HG02973 (cell line): Measurements from ENCODE around the gene CLDN34.
A peak's percentile ranks its signal among the peaks of the same experiment; 100 is the strongest.

Source experiments
- ATAC-seq: cut with Tn5 transposase; IDR thresholded peaks from one replicate; pipeline ENCODE4 v1.9.1; 2021; ENCODE audit warnings: moderate library complexity; ENCODE audit not compliant: unreplicated experiment

The CLDN34 gene

GRCh38 chrX:9966775-9967408, at the start of gene CLDN34:
Gene CLDN34 (plus strand): TSS chrX:9967358. CDS start chrX:9967358, 0 bp downstream.
- ATAC-seq = no peak

GRCh38 chrX:9917861-9918260, 49.3 kb upstream of the CLDN34 start:
- ATAC-seq = no peak

GRCh38 chrX:9919632-9920172, 47.5 kb upstream of the CLDN34 start:
- no peak for ATAC-seq

GRCh38 chrX:9921407-9921806, 45.8 kb upstream of the CLDN34 start:
- ATAC-seq = no peak

GRCh38 chrX:9923357-9923756, 43.8 kb upstream of the CLDN34 start:
- ATAC-seq = no peak

GRCh38 chrX:9926002-9926401, 41.2 kb upstream of the CLDN34 start:
- ATAC-seq = no peak

GRCh38 chrX:9927698-9928482, 39.3 kb upstream of the CLDN34 start:
- ATAC-seq = no peak

- no peak for ATAC-seq
These were observed 31.7 kb upstream of the CLDN34 start for GRCh38 chrX:9935436-9935835.

GRCh38 chrX:9937761-9938160, 29.4 kb upstream of the CLDN34 start:
- ATAC-seq = no peak

- ATAC-seq = no peak
These were observed 28.6 kb upstream of the CLDN34 start for GRCh38 chrX:9938516-9938915.

- ATAC-seq = no peak
These were observed 26.7 kb upstream of the CLDN34 start for GRCh38 chrX:9940421-9940820.

- peak; percentile 89 for ATAC-seq
These were observed 25.1 kb upstream of the CLDN34 start for GRCh38 chrX:9942086-9942485.

GRCh38 chrX:9943420-9943819, 23.7 kb upstream of the CLDN34 start:
- no peak for ATAC-seq

- ATAC-seq = no peak
These were observed 19.9 kb upstream of the CLDN34 start for GRCh38 chrX:9947131-9947794.

- no peak for ATAC-seq
These were observed 18.8 kb upstream of the CLDN34 start for GRCh38 chrX:9948406-9948805.

GRCh38 chrX:9952300-9952699, 14.9 kb upstream of the CLDN34 start:
- no peak for ATAC-seq

GRCh38 chrX:9953396-9953795, 13.8 kb upstream of the CLDN34 start:
- ATAC-seq = no peak

GRCh38 chrX:9955506-9955905, 11.7 kb upstream of the CLDN34 start:
- no peak for ATAC-seq

- no peak for ATAC-seq
These were observed 9.4 kb upstream of the CLDN34 start for GRCh38 chrX:9957743-9958142.

- ATAC-seq = no peak
These were observed 9.0 kb upstream of the CLDN34 start for GRCh38 chrX:9958183-9958582.

- ATAC-seq = no peak
These were observed 5.4 kb upstream of the CLDN34 start for GRCh38 chrX:9961750-9962149.

GRCh38 chrX:9977635-9978034, 10.5 kb downstream of the CLDN34 start:
- no peak for ATAC-seq
